Cortex of kidney (tissue), 1 donor: ENCODE measurements around the gene OPN5.

Source experiments
- DNase-seq: peaks from one replicate; lab custom pipeline; 2025; lab: John Stamatoyannopoulos, UW

The OPN5 gene

DNA sequence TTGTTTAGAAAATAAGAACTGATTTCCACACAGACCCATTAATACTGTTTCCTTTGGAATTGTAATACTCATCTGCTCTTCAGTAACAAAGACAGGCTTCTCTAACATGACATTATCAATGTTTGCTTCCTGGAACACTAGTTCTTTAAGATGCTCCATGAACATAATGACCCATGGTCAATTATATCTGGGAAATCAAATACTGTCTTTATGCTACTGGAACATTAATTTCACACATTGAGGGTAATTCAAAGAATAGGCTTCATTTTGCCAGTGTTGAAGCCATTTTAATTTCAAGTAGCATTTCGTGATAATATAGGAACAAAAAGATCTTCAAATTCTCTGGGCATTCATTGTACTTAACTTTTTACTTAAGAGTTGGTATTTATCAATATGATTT is 80.9 kb downstream of the OPN5 start:
- no peak for DNase-seq

DNA sequence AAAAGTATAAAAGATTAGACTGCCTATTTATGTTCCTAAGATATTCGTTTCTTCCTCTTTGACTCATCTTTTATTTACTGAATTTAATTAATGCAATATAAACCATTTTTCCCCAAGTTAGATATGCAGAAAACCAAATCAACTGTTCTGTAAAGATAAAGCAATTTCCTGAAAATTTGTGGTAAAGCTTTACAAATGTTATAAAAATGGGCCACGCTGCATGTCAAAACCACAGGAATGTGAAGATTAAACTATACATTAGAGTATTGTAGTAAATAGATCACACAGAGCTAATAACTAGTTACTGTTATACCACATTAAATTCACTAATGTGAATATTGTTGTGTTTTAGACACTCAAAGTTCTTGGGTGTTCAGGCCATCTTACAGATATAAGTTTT is 83.4 kb downstream of the OPN5 start:
- DNase-seq = no peak

DNA sequence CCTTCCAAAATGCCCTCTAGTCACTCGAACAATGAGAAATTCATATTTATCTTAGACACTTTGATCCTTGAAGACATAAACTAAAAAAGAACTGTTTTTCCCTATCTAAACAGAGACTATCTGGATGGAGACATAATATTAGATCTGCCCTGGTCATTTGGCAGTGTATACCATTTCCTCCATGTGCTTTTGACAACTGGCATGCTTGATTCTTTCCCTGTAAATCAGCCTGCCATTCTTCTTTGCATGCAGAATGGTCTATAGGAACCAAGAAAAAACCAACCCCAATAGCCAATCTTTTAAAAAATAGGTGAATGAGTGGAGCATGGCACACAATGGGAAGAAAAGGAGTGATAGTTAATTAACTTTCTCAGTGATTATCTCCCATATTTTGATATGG is 93.8 kb downstream of the OPN5 start:
- no peak for DNase-seq
